A549 (cell line): ENCODE results near the gene SLC35F3.

Experiments
- BCL3 ChIP-seq: fragments of >200 bp; sonication (Bioruptor Twin); formaldehyde crosslinking; IDR thresholded peaks from 3 replicates; pipeline ENCODE4 v1.6.1; 2016
- CBX2 ChIP-seq: fragments of 200-600 bp; sonication (generic); IDR thresholded peaks from 2 replicates; pipeline ENCODE4 v1.6.1; 2016; ENCODE audit warnings: low read depth, mild to moderate bottlenecking, borderline replicate concordance
- CTCF ChIP-seq: fragments of >200 bp; sonication (Bioruptor Twin); formaldehyde crosslinking; IDR thresholded peaks from 3 replicates; pipeline ENCODE4 v1.5.1; 2016
- EP300 ChIP-seq, 2 experiments: fragments of >200 bp; sonication (Bioruptor Twin); formaldehyde crosslinking; IDR thresholded peaks; 2 replicates in 1 of 2; 3 replicates in 1 of 2; pipeline ENCODE4 v1.6.1; 2016 to 2017
- JUNB ChIP-seq: fragments of >200 bp; sonication (Bioruptor Twin); formaldehyde crosslinking; IDR thresholded peaks from 2 replicates; pipeline ENCODE4 v1.6.1; 2016
- MAX ChIP-seq: IDR thresholded peaks from 2 replicates; pipeline ENCODE4 v1.6.1; 2012
- MYC ChIP-seq: IDR thresholded peaks from 2 replicates; pipeline ENCODE4 v1.6.1; 2012; ENCODE audit warnings: mild to moderate bottlenecking, inconsistent platforms, low read length, improper control_type of control experiment, borderline replicate concordance
- POLR2A ChIP-seq: IDR thresholded peaks from 2 replicates; pipeline ENCODE4 v1.6.1; 2012; ENCODE audit warnings: mild to moderate bottlenecking, low read length
- POLR2AphosphoS2 ChIP-seq: conservative IDR thresholded peaks from 2 replicates; pipeline ENCODE4 v1.6.1; 2012; ENCODE audit warnings: low read length, improper control_type of control experiment, inconsistent platforms
- RCOR1 ChIP-seq: fragments of 150-350 bp; IDR thresholded peaks from 2 replicates; pipeline ENCODE4 v1.6.1; 2014; ENCODE audit warnings: antibody characterized with exemption, low read length, low read depth
- SMC3 ChIP-seq: fragments of >200 bp; sonication (Bioruptor Twin); formaldehyde crosslinking; IDR thresholded peaks from 3 replicates; pipeline ENCODE4 v1.6.1; 2018; ENCODE audit warnings: inconsistent platforms
- ZNF302 ChIP-seq: fragments of 250-450 bp; sonication (Bioruptor Pico); IDR thresholded peaks from 2 replicates; pipeline ENCODE4 v1.9.0; 2021; ENCODE audit warnings: inconsistent platforms, mild to moderate bottlenecking, moderate library complexity
- ZSCAN20 ChIP-seq: fragments of 250-450 bp; sonication (Bioruptor Pico); IDR thresholded peaks from 2 replicates; pipeline ENCODE4 v1.8.0; 2022; ENCODE audit warnings: mild to moderate bottlenecking, moderate library complexity

GRCh38 chr1:234040446-234041317 lies 136.2 kb downstream of the SLC35F3 start:
- TF ChIP-seq CTCF (no peak), BCL3 (no peak), EP300 (IDR thresholded peaks at IDR 0.05) (no peak), ZNF302 (no peak), POLR2AphosphoS2 (no peak), SMC3 (no peak), RCOR1 (no peak), CBX2 (no peak), POLR2A (no peak), MYC (no peak), ZSCAN20 (no peak), JUNB (no peak), MAX (no peak)
